ENCODE results near the gene SFMBT2.

Gene SFMBT2

DNA sequence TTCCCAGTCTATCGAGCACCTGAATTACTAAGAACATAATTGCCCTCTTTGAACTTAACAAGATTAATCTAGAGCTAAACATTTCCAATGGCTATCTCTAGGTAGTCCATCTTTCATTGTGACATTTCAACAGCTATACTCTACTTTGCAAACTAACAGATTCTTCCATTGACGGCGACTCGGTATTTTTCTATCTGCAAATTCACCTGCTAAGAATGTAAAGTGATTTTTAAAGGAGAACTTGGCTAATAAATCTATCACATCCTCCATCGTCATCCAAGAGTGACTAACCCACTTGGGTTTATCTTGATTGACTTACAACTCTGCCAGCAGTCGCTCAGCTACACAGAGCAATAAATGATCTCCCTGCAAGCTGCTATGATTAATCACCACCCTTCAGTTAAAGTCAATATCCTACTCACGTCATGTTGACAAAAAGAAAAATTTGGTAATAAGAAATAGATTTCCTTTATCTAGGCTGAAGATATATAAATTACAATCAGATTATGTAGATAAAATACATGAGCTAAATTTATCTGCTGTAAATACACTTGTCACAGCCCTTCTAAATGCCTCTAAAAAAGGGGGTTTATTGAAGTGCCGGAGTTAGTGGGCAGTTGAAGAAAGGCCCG lies 99.5 kb downstream of the SFMBT2 start:
- H3K4me3 ChIP-seq (replicated peaks; ENCODE audit: low read depth, low read length), result no peak overlapping the region
- no peak for TF ChIP-seq CTCF (IDR thresholded peaks at IDR 0.05; ENCODE audit: low read length, missing control alignments)
- no peak for DNase-seq (ENCODE audit: low read depth)

DNA sequence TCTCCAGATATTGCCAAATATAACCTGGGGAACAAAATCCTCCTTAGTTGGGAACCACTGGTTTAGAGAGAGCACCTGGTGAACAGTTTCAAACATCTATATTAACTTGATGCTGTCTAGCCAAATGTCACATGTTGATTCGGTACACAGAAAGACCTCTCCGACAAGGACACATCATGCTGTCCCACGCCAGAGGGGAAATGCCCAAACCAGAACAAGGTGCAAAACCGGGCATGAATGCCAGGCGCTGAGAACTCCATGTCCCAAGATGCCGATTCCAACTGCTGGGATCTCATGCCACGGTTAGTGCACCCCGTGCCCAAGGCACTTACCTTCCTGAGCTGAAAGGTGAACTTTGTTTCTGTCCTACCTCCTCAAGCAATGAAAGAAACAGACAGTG lies 100.8 kb downstream of the SFMBT2 start:
- DNase-seq (ENCODE audit: low read depth), result no peak
- H3K4me3 ChIP-seq (replicated peaks; ENCODE audit: low read depth, low read length), result no peak overlapping the region
- TF ChIP-seq CTCF (IDR thresholded peaks at IDR 0.05; ENCODE audit: low read length, missing control alignments), result no peak

DNA sequence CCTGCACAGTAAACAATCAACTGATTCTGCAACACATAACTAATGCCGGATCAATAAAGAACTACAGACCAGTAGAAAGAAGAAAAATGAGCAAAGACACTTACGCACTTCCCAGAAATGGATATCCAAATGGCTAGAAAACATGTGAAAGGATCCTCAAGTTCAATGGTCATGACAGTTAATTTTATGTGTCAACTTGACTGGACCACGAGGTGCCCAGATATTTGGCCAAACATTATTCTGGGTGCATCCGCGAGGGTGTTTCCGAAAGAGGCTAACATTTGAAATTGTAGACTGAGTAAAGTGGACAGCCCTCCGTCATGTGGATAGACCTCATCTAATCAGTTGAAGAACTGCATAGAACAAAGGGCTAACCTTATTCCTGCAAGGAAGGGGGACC lies 102.0 kb downstream of the SFMBT2 start:
- no peak for DNase-seq (ENCODE audit: low read depth)
- no peak overlapping the region for H3K4me3 ChIP-seq (replicated peaks; ENCODE audit: low read depth, low read length)
- no peak for TF ChIP-seq CTCF (IDR thresholded peaks at IDR 0.05; ENCODE audit: low read length, missing control alignments)

- no peak overlapping the region for H3K4me3 ChIP-seq (replicated peaks; ENCODE audit: low read depth, low read length)
- DNase-seq (ENCODE audit: low read depth), result no peak
- no peak for TF ChIP-seq CTCF (IDR thresholded peaks at IDR 0.05; ENCODE audit: low read length, missing control alignments)
These were observed 104.2 kb downstream of the SFMBT2 start for GRCh38 chr10:7306616-7307015.

DNA sequence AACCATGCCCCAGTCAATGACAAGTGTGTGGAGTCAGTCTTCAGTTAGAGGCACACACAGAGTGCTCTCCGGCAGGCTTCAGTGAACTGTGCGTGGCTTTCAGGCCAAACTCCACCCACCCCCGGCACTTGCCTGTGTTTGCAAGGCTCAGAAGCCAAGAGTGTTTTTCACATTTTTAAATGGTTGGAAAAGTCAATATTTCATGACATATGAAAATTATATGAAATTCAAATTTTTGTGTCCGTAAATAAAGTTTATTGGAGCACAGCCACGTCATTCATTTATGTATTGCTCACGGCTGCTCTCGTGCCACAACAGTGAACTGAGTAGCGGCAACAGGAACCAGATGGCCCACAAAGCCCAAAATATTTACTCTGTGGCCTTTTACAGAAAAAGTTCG lies 104.7 kb downstream of the SFMBT2 start:
- H3K4me3 ChIP-seq (replicated peaks; ENCODE audit: low read depth, low read length), result no peak overlapping the region
- TF ChIP-seq CTCF (IDR thresholded peaks at IDR 0.05; ENCODE audit: low read length, missing control alignments), result no peak
- DNase-seq (ENCODE audit: low read depth), result no peak

DNA sequence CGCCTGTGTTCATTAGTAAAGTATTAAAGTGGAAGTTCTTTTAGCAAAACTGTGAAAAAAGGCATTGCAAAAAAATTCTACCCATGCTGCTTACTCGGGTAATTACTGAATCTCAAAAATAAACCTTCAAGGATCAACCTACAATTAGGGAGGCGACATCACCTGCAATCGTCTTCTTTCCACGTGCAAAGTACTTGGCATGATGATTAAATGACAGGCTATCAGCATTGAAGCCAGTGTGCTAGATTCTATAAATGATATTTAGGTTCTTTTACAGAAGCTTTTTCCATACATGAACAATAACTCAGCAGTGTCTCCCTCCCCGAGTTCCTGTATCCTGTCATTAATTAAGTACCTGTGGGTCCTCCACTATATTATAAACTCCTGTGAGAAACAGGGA lies 105.8 kb downstream of the SFMBT2 start:
- TF ChIP-seq CTCF (IDR thresholded peaks at IDR 0.05; ENCODE audit: low read length, missing control alignments), result no peak
- no peak overlapping the region for H3K4me3 ChIP-seq (replicated peaks; ENCODE audit: low read depth, low read length)

GRCh38 chr10:7304110-7304509 lies 106.7 kb downstream of the SFMBT2 start:
- no peak overlapping the region for H3K4me3 ChIP-seq (replicated peaks; ENCODE audit: low read depth, low read length)
- no peak for DNase-seq (ENCODE audit: low read depth)
- no peak for TF ChIP-seq CTCF (IDR thresholded peaks at IDR 0.05; ENCODE audit: low read length, missing control alignments)

More for the DNA sequence above, 105.8 kb downstream of the SFMBT2 start:
- DNase-seq (ENCODE audit: low read depth), result no peak

Measured in fibroblast of pulmonary artery (primary cell).